Activated CD8-positive, alpha-beta memory T cell treated with anti-CD3 and anti-CD28 coated beads, Interleukin-2, amount 50 U/mL, for 1 hour (primary cell): Measurements from ENCODE around the gene IL22RA2.
"Not testable (repeated sequence)": the region's sequence is repeated elsewhere in the genome, so short reads cannot be mapped to it uniquely, and the experiment has no call there.

Experiments used
- DNase-seq: peaks from one replicate; pipeline ENCODE4 v3.0.0-alpha.2; 2020; ENCODE audit errors: extremely low read depth

IL22RA2 gene

DNA sequence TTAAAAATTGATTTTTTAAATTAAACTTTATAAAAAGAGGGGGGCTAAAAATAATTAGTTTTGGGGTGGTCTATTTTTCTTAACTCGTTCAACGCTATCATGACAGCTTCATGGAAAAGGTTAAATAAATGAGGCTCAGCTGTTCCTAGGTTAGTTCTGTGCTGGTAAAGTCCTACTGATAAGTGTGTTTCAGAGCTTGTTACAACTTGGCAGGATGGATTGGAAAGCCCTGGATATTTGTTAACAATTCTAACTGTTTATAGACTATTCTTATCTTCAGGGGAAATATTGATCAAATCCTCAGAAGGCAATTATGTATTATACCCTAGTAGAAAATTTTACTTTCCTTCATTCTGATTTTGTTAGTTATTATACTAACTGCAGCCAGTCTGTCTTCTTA, 50.4 kb downstream of the IL22RA2 start:
- DNase-seq: no peak

- DNase-seq: no peak
Measured at GRCh38 chr6:137122612-137123011, 50.8 kb downstream of the IL22RA2 start.

DNA sequence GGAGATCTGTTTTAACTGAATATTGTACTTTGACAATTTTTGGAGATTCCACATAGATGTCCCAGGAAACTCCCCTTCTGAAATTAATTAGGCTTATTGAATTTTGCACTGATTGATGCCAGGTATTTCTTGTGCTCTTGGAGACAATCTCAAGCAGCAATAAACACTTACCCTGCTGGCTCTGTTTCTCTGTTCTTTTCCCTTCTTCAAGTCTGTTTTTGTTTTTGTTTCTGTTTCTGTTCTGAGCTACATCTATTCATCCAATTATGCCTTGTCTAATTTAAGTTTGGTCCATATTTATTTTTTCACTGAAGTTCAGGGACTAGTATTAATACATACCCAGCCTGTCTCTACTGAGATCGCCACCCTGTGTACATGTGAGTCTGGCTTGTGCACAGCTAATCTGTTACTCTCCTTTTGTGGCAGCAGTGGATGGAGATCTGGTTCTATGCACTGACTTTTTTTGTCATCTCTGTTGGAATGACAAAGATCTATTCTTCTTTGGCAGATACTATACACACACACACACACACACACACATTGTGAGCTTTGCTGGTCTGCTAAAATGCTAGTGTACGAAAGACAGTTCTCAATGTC, 51.9 kb downstream of the IL22RA2 start:
- no peak for DNase-seq

GRCh38 chr6:137120748-137121147, 52.7 kb downstream of the IL22RA2 start:
- no peak for DNase-seq

DNA sequence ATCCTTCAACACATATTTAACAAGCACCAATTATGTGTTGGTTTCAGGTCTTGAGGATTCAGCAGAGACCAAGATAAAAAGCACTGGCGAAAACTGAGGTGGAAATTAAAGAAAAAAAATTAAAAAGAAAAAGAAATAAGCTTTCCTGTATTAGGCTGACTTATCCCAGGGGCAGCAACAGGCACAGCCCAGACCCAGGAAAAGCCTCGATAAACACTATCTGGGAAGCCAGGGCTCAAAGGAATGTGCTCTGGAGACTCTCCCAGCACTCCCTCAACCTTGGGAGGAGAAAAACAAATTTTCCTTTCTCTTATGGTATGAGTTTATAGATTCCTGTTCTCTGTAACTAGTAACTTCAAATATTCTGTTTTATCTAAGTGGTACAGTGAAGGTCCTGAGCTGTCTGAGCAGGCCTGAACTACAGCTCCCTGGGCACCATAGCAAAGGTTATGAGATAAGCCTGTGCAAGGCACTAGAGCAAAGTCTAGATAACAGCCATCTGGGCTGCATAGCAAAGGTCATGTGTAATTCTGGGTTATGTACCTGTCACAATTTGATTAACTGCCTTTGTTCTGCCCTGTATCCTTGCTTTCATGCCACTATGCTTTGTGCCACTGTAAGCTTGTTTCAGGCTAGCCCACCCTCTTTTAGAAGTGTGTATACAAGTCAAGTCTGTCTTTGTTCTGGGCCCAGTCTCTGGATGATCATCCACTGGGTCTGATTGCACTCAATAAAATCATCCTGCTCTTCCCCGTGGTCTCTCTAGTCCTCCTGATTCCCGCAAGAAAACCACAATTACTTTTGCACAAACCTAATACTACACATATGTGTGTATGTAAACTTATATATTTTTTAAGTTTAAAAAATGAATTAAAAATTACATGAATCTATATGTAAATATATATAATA, 54.0 kb downstream of the IL22RA2 start:
- no peak for DNase-seq

DNA sequence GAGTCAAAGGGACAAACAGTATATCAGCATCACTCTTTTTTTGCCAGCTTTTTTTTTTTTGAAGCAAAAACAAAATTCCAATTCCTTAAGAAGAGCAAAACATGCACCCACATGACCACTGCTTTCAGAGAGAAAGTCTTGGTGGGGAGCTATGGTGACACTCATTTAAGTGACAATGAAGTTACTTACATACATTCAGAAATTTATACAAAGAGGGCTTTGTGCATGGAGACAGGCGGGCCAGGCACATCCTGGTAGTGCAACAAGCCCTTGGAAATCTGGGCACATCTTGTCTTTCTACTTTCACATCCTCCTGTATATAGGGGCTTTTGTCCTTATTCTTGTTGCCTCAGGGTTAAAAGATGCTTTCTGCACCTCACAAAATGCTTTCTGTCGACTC, 55.9 kb downstream of the IL22RA2 start:
- DNase-seq: no peak

DNA sequence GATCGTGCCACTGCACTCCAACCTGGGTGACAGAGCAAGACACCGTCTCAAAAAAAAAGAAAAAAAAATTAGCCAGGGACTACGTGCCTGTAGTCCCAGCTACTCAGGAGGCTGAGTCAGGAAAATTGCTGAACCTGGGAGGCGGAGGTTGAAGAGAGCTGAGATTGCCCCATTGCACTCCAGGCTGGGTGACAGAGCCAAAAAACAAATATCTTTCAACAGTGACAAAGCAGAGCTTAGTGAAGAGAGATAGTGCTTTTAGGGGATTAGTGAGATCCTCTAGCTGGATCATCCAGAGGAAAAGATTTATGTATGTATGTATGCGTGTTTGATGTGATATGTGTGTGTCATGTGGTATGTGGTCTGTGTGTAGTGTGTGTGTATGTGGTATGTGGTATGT, 56.6 kb downstream of the IL22RA2 start:
- no peak for DNase-seq

DNA sequence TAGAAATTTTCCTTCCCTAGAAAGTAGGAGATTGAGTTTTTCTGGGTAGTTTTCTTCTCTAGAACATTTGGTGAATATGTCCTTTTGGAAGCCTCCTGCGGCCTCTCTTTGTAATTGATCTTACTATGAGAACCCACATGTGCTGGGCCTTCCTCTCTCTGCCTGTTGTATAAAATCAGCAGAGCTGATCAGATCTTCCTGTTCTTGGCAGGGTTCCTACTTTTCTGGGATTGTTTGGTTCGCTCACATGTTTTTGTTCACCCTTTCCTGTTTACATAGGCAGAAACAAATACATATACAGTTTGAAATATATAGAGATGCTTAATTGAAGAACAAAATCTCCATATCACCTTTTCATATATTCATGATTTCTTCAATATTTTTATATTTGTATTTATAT, 57.8 kb downstream of the IL22RA2 start:
- DNase-seq: no peak

DNA sequence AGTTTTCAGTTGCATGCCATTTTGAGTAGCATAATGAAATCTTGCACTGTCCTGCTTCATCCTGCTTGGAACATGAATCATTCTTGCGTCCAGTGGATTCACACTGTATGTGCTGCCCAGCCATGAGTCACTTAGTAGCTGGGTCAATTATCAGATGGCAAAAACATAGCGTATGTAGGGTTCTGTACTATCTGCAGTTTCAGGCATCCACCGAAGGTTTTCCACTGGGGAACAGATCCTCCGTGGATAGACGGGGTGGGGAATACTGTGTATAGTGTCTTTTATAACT, 61.4 kb downstream of the IL22RA2 start:
- DNase-seq: no peak

- DNase-seq: no peak
Measured at GRCh38 chr6:137111296-137112066, 62.0 kb downstream of the IL22RA2 start.

GRCh38 chr6:137107767-137108105, 65.7 kb downstream of the IL22RA2 start:
- DNase-seq: no peak

DNA sequence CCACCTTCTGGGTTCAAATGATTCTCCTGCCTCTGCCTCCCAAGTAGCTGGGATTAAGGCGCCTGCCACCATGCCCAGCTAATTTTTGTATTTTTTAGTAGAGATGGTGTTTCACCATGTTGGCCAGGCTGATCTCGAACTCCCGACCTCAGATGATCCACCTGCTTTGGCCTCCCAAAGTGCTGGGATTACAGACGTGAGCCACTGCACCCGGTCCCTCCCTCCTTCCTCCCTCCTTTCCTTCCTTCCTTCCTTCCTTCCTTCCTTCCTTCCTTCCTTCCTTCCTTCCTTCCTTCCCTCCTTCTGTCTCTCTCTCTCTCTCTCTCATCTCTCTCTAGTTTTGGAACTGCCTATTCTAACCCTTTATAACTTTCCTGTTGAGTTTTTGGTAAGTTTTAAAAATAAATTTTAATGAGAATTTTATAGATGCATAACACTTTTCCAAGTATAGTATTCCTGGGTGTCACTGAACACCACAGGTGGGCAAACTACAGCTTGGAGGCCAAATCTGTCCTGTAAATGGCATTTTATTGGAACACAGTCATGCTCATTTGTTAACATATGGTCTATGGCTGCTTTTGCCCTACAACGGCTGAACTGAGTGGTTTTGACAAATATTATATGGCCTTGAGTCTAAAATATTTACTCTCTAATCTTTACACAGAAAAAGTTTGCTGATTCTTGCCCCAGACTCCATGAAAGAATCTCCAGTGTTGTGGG, 66.2 kb downstream of the IL22RA2 start:
- DNase-seq: not testable (repeated sequence)

DNA sequence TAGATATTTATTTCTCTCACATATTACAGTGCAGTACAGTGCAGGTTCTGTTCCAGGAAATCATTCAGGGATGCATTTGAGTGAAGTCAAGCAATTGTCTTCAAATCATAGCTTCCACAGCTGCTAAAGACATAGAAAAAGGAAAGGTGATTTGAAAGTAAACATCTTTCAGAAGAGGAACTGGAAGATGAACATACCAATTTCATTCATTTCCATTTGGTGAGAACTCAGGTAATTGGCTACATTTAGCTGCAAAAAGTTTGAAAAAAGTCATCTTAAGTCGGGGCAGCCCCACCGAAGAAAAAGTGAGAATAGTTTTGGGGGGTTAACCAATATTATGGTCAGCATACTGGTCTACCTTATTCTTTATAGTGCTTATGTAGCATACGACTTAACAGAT, 67.3 kb downstream of the IL22RA2 start:
- DNase-seq: no peak

- no peak for DNase-seq
Measured at GRCh38 chr6:137105375-137105774, 68.1 kb downstream of the IL22RA2 start.

GRCh38 chr6:137104926-137105325, 68.5 kb downstream of the IL22RA2 start:
- DNase-seq: no peak

DNA sequence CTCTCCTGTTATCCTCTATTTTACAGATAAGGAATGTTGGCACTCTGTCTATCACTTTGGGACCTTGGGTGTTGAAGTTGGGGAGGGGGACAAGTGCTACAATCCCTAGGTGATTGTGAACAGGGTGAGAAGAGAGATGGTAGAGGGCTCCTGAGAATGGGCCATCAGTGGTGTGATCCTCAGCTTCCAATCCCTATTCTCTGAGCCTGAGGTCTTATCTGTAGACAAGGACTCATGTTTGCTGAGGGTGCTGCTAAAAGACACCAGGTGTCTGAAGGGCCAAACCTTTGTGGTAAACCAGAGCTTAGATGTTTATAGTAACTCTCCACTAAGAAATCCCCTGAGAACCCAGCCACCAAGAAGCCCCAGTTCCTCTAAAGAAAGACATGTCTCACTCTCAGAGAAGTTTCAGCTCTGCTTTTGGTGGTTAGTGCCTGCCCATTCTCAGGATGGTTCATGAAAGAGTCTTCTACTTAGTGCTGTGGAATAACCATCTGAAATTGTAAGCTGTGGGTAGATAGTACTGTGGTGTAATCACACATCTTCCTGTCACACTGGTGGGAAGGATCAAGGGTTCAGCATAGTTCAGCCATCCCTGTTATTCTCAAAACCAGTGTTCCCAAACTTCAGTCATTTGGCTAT, 70.5 kb downstream of the IL22RA2 start:
- DNase-seq: no peak

DNA sequence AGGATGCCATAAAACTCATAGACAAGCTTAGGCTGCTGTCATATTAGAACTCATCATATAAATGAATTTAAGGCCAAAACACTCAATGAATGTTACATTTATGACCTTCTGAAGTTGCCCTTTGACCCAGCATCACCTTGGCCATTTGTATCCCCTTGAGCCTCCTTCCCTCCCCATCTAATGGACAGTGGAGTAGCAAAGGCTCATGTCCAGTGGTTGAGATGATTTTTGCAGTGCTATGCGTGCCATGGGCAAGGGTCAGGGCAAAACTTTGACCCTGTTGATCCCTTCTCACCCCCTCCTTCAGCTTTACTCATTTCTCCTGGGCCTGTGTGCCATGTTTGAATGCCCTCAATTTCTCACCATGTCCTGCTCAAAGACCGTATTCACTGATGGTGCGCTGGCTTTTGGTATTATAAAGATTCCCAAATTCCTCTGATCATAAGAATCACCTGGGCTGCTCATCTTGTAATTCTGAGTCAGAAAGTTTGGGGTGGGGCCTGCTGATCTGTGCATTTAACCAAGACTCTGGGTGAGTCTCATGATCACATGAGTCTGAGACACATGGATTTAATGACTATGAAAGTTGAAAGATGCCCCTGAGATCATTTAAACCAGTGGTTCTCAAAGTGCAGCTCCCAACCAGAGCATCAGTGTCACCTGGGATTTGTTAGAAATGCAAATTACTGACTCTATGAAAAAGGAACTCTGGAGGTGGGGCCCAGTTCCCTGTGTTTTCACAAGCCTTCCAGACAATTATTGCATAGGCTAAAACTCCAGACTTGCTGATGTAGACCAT, 71.2 kb downstream of the IL22RA2 start:
- DNase-seq: no peak

GRCh38 chr6:137099689-137100403, 73.6 kb downstream of the IL22RA2 start:
- DNase-seq: no peak

DNA sequence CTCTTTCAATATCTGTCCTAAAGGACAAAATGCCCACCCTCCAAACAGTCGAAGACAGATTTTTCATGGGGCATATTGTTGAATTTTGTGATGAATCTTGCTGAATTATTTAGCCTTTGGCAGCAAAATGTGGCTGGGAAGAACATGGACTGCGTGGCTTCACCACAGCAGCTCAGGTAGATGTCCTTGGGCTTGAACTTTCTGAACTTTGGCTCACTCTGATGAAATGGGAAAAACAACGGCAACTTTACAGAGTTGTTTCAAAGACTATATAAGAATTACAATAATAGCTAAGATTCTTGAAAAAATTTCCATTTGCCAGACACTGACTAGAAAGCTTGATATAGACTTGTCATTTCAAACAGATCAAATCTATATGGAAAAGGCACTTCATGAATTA, 75.9 kb downstream of the IL22RA2 start:
- DNase-seq: no peak

DNA sequence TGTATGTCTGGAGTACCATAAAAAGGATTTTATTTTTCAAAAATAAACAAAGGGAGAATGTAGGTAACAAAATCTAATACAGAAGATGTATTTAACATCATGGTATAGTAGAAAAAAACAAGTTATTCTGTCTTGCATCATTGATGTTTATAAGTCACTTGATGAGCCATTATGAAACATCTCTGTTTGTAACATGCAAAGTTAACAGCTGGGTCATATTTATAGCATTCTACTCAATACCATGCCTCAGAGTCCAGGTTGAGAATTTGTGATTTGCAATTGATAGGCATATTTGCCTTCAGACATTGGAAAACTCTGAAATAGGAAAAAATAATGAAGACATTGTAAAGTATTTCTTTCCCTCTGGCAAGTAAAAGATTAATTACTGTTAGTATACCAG, 76.4 kb downstream of the IL22RA2 start:
- DNase-seq: no peak
